ENCODE measurements around the gene HNRNPDL. TPM values are rescaled to one million over a fixed set of nuclear protein-coding genes. Genes with fewer than 3 reads are reported as not detected.

HNRNPDL gene
- polyA plus RNA-seq, 2 of the 4 experiments (the other 2 are of a cell fraction), result 321 to 397 TPM

DNA sequence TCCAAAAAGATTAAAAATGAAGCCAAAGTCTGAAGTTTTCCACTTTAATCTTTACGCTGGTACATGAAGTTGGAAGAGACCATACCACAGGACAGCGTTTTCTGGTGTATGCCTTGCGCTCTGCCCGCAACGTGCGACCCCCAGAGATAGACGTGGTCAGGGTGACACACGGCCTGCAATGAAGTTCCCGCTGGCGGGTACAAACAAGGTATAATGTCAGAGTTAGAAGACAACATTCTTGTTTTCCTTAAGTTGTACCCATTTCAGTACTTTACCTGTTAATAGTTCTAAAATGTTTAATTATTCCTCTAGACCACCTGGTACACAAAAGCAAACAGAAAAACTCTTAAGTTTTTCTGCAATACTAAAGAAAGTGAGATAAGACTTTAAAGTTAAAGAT lies 4.8 kb downstream of the HNRNPDL start (continued):
- no peak for TF ChIP-seq MAZ (IDR thresholded peaks at IDR 0.05; ENCODE audit: borderline replicate concordance, low read depth, low read length)

DNA sequence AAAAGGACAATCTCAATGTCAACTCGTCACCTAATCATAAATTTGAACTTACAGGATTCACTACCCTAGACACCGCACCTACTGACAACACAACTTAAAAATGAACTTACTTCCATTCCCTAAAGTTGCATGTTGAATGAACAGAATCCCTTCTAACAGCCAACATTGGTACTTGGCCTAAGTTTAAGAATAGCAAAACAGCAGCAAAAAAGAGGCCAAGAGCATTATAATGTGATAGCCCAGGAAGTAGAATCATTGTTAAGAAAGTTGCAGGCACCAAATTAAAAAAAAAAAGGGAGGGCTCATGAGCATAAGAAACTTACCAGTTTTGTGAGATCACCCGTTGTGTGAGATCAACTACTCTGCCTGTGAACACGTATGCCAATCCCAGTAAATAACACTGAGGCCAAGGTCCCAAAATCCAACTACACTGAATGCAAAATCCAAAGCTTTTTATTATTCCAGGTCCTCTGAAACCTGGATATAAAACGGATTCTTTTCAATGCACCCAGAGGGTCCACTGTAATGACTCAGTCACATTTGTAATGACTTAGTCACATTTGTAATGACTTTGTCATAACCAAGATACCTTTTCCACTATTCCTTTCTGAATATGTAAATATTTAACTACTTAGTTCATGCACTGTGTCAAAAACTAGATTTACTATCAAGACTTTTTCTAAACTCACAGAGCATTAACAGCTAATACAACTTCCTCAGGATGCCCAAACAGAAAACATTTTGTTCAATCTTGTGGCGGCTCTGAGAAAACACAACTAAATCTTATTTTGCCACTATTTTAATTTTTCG lies 6.8 kb downstream of the HNRNPDL start:
- no peak overlapping the region for H3K4me3 ChIP-seq
- ChIA-PET POLR2A (interaction anchor here (1.0 kb wide), 1 partner anchor 49 kb away, joined by 3 read pairs; the partner anchor contains the start of gene HNRNPD), CTCF (interaction anchor here (1.2 kb wide), 1 partner anchor 63 kb away, joined by 3 read pairs; no protein-coding TSS in a partner anchor)
- no peak overlapping the region for H3K27ac ChIP-seq
- WGBS (ENCODE audit: missing lambda C conversion rate), result 63% methylated on average over 7 of the region's 7 CpGs
- no peaks in the 10 kb centered on the region for H3K9me3 ChIP-seq
- TF ChIP-seq POLR2AphosphoS2 (conservative IDR thresholded peaks at IDR 0.05; ENCODE audit: low read length), result peak; percentile 99
- peak; percentile 46; the same call in 1 of the 2 replicates for TF ChIP-seq EHF (CRISPR knock-in tag; IDR thresholded peaks at IDR 0.05)
- TF ChIP-seq EP300 (IDR thresholded peaks at IDR 0.05), result no peak
- TF ChIP-seq TP53 (CRISPR knock-in tag; IDR thresholded peaks at IDR 0.05), result peak; percentile 3; the same call in 1 of the 2 replicates
- TF ChIP-seq, protein P1, sequence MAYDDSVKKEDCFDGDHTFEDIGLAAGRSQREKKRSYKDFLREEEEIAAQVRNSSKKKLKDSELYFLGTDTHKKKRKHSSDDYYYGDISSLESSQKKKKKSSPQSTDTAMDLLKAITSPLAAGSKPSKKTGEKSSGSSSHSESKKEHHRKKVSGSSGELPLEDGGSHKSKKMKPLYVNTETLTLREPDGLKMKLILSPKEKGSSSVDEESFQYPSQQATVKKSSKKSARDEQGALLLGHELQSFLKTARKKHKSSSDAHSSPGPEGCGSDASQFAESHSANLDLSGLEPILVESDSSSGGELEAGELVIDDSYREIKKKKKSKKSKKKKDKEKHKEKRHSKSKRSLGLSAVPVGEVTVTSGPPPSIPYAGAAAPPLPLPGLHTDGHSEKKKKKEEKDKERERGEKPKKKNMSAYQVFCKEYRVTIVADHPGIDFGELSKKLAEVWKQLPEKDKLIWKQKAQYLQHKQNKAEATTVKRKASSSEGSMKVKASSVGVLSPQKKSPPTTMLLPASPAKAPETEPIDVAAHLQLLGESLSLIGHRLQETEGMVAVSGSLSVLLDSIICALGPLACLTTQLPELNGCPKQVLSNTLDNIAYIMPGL (CRISPR knock-in tag; IDR thresholded peaks at IDR 0.05; ENCODE audit: borderline replicate concordance), result peak; percentile 86; the same call in 1 of the 2 replicates
- TF ChIP-seq, protein P2, sequence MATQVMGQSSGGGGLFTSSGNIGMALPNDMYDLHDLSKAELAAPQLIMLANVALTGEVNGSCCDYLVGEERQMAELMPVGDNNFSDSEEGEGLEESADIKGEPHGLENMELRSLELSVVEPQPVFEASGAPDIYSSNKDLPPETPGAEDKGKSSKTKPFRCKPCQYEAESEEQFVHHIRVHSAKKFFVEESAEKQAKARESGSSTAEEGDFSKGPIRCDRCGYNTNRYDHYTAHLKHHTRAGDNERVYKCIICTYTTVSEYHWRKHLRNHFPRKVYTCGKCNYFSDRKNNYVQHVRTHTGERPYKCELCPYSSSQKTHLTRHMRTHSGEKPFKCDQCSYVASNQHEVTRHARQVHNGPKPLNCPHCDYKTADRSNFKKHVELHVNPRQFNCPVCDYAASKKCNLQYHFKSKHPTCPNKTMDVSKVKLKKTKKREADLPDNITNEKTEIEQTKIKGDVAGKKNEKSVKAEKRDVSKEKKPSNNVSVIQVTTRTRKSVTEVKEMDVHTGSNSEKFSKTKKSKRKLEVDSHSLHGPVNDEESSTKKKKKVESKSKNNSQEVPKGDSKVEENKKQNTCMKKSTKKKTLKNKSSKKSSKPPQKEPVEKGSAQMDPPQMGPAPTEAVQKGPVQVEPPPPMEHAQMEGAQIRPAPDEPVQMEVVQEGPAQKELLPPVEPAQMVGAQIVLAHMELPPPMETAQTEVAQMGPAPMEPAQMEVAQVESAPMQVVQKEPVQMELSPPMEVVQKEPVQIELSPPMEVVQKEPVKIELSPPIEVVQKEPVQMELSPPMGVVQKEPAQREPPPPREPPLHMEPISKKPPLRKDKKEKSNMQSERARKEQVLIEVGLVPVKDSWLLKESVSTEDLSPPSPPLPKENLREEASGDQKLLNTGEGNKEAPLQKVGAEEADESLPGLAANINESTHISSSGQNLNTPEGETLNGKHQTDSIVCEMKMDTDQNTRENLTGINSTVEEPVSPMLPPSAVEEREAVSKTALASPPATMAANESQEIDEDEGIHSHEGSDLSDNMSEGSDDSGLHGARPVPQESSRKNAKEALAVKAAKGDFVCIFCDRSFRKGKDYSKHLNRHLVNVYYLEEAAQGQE (IDR thresholded peaks at IDR 0.05), result peak; percentile 16
- TF ChIP-seq JUN (IDR thresholded peaks at IDR 0.05), result no peak
- TF ChIP-seq RARB (CRISPR knock-in tag; IDR thresholded peaks at IDR 0.05), result peak; percentile 76
- TF ChIP-seq NR3C1 (IDR thresholded peaks at IDR 0.05), result no peak
- peak; percentile 92 for TF ChIP-seq TFCP2L1 (CRISPR knock-in tag; IDR thresholded peaks at IDR 0.05)
- no peak for TF ChIP-seq JUNB (IDR thresholded peaks at IDR 0.05)
- peak; percentile 81 for TF ChIP-seq FOSB (CRISPR knock-in tag; IDR thresholded peaks at IDR 0.05)
- TF ChIP-seq HOXB5 (CRISPR knock-in tag; IDR thresholded peaks at IDR 0.05), result 0 out of 2 replicates have a peak, but pooled peaks have one; percentile 29
- peak; percentile 34; the same call in 1 of the 2 replicates for TF ChIP-seq FOSL2 (IDR thresholded peaks at IDR 0.05)
- TF ChIP-seq FOSL2 (CRISPR knock-in tag; IDR thresholded peaks at IDR 0.05), result peak; percentile 48
- TF ChIP-seq HOXA7 (CRISPR knock-in tag; IDR thresholded peaks at IDR 0.05), result peak; percentile 98
- H3K4me2 ChIP-seq, result peak overlapping the region; percentile 90; the same call in 2 of the 3 replicates
- FAIRE-seq (no peak), DNase-seq (ENCODE audit: low read depth in 1 of 2, low spot score in 1 of 2) (peak in 1 of 2 experiments; percentile 20), ATAC-seq (peak; percentile 18 to 37; a peak in 5 of 6 replicates)
- H3K4me1 ChIP-seq, result peaks cover 40% of the 10 kb centered on the region

DNA sequence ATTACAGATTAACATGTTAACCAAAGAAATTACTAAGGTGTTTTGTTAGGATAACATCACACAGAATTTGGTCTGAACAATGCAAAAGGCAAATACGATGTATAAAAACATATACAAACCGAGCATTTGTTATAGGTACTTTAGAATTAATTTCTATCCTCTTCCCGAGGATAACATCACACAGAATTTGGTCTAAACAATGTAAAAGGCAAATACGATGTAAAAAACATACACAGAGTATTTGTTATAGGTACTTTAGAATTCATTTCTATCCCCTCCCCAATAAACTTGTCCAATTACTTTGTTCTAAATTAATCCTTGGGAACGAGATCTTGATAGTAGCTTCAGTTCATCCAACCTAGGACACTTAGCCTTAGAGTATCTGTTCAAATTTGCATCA lies 7.6 kb downstream of the HNRNPDL start:
- Histone ChIP-seq H3K27ac (no peak overlapping the region), H3K4me1 (peaks cover 40% of the 10 kb centered on the region), H3K4me3 (no peak overlapping the region), H3K4me2 (no peak overlapping the region), H3K9me3 (no peaks in the 10 kb centered on the region)
- 86% methylated on average over 5 of the region's 5 CpGs for WGBS (ENCODE audit: missing lambda C conversion rate)
- CTCF ChIA-PET, result interaction anchor here (1.0 kb wide), 1 partner anchor 41 kb away, joined by 3 read pairs; no protein-coding TSS in a partner anchor
- ATAC-seq (peak in 1 of 2 experiments; percentile 4; a peak in 3 of 6 replicates), FAIRE-seq (no peak), DNase-seq (ENCODE audit: low read depth in 1 of 2, low spot score in 1 of 2) (no peak)
- POLR2A ChIA-PET, result interaction anchor here (1.6 kb wide), 1 partner anchor 48 kb away, joined by 7 read pairs; the partner anchor contains the start of gene HNRNPD
- no peak for TF ChIP-seq EP300 (IDR thresholded peaks at IDR 0.05)
- TF ChIP-seq RARB (CRISPR knock-in tag; IDR thresholded peaks at IDR 0.05), result 0 out of 2 replicates have a peak, but pooled peaks have one; percentile 4
- TF ChIP-seq TFCP2L1 (CRISPR knock-in tag; IDR thresholded peaks at IDR 0.05), result peak; percentile 49; the same call in 1 of the 2 replicates
